ENCODE data around the gene MMP20. TPM values are rescaled to one million over a fixed set of nuclear protein-coding genes. Genes with fewer than 3 reads are reported as not detected.

MMP20 gene
- polyA plus RNA-seq, 1 of the 3 experiments (the other 2 are of a cell fraction): not detected

- no peak overlapping the region for H3K4me3 ChIP-seq (ENCODE audit: low read depth in 2 of 2, low read length in 1 of 2)
- H3F3A ChIP-seq (replicated peaks; ENCODE audit: insufficient read depth): peaks cover 26% of the 10 kb centered on the region
- no peaks in the 10 kb centered on the region for H3K27me3 ChIP-seq (ENCODE audit: insufficient read depth)
- peak overlapping the region in 1 of 2 experiments; percentile 75; a peak in 2 of 4 replicates for H3K27ac ChIP-seq (ENCODE audit: low read depth in 2 of 2, low read length in 1 of 2)
- POLR2A ChIA-PET: no interaction called here
- no peak for DNase-seq
- CTCF ChIA-PET: interaction anchor here (0.7 kb wide), 1 partner anchor 81 kb away, joined by 3 read pairs; no protein-coding TSS in a partner anchor
- WGBS (ENCODE audit: low lambda C conversion rate): 21% methylated on average over 5 of the region's 5 CpGs
- no peaks in the 10 kb centered on the region for H3K79me2 ChIP-seq (ENCODE audit: insufficient read depth)
- peaks cover 0 to 15% of the 10 kb centered on the region in 2 experiments; a peak in 2 of 4 replicates for H3K4me1 ChIP-seq (ENCODE audit: control insufficient read depth in 1 of 2, insufficient read depth in 2 of 2, low read depth in 1 of 2, low read length in 1 of 2)
- H4K20me1 ChIP-seq (ENCODE audit: insufficient read depth): no peaks in the 10 kb centered on the region
- TF ChIP-seq YY1 (IDR thresholded peaks at IDR 0.05; ENCODE audit: low read depth) (no peak), RFX5 (IDR thresholded peaks at IDR 0.05; ENCODE audit: low read length) (no peak), IRF3 (IDR thresholded peaks at IDR 0.05; ENCODE audit: low read depth, low read length) (no peak), NFIC (IDR thresholded peaks at IDR 0.05; ENCODE audit: borderline replicate concordance) (no peak), RXRA (IDR thresholded peaks at IDR 0.05; ENCODE audit: borderline replicate concordance, low read depth) (no peak), FOXJ3 (CRISPR knock-in tag; IDR thresholded peaks at IDR 0.05) (no peak), SMC3 (IDR thresholded peaks at IDR 0.05; ENCODE audit: low read depth, low read length) (no peak), TCF12 (IDR thresholded peaks at IDR 0.05) (no peak)
- no peaks in the 10 kb centered on the region for H3K9me3 ChIP-seq
- no peaks in the 10 kb centered on the region for H3K36me3 ChIP-seq (replicated peaks in 1 of 2; ENCODE audit: control insufficient read depth in 1 of 2, insufficient read depth in 2 of 2, low read length in 1 of 2)
- peak overlapping the region; percentile 20; the same call in 1 of the 2 replicates for H2AFZ ChIP-seq (ENCODE audit: low read depth)
- peak overlapping the region; percentile 28; the same call in 1 of the 2 replicates for H3K9ac ChIP-seq
- H3K4me2 ChIP-seq: peak overlapping the region; percentile 50
- H3K9me2 ChIP-seq: no peaks in the 10 kb centered on the region
Measured at GRCh38 chr11:102603576-102603975, 21.6 kb downstream of the MMP20 start.

- Histone ChIP-seq H3K27ac (ENCODE audit: low read depth in 2 of 2, low read length in 1 of 2) (peak overlapping the region in 1 of 2 experiments; percentile 75; a peak in 2 of 4 replicates), H3K79me2 (ENCODE audit: insufficient read depth) (no peaks in the 10 kb centered on the region), H3K36me3 (replicated peaks in 1 of 2; ENCODE audit: control insufficient read depth in 1 of 2, insufficient read depth in 2 of 2, low read length in 1 of 2) (no peaks in the 10 kb centered on the region), H2AFZ (ENCODE audit: low read depth) (peak overlapping the region; percentile 20; the same call in 1 of the 2 replicates), H3K4me3 (ENCODE audit: low read depth in 2 of 2, low read length in 1 of 2) (no peak overlapping the region), H4K20me1 (ENCODE audit: insufficient read depth) (no peaks in the 10 kb centered on the region), H3K9ac (peak overlapping the region; percentile 28; the same call in 1 of the 2 replicates), H3K4me1 (ENCODE audit: control insufficient read depth in 1 of 2, insufficient read depth in 2 of 2, low read depth in 1 of 2, low read length in 1 of 2) (peaks cover 0 to 16% of the 10 kb centered on the region in 2 experiments; a peak in 2 of 4 replicates), H3K9me3 (no peaks in the 10 kb centered on the region), H3F3A (replicated peaks; ENCODE audit: insufficient read depth) (peaks cover 29% of the 10 kb centered on the region), H3K27me3 (ENCODE audit: insufficient read depth) (no peaks in the 10 kb centered on the region), H3K4me2 (peak overlapping the region; percentile 50), H3K9me2 (no peaks in the 10 kb centered on the region)
- ChIA-PET CTCF (no interaction called here), POLR2A (no interaction called here)
- DNase-seq: no peak
- 11% methylated on average over 5 of the region's 5 CpGs for WGBS (ENCODE audit: low lambda C conversion rate)
- TF ChIP-seq IRF3 (IDR thresholded peaks at IDR 0.05; ENCODE audit: low read depth, low read length) (no peak), CHD2 (IDR thresholded peaks at IDR 0.05; ENCODE audit: low read length, partially characterized antibody) (no peak), REST (IDR thresholded peaks at IDR 0.05; ENCODE audit: low read depth, low read length) (peak; percentile 79; the same call in 1 of the 2 replicates), FOSL2 (IDR thresholded peaks at IDR 0.05; ENCODE audit: borderline replicate concordance, low read depth) (0 out of 2 replicates have a peak, but pooled peaks have one; percentile 52), YY1 (IDR thresholded peaks at IDR 0.05; ENCODE audit: low read depth) (peak; percentile 24; the same call in 1 of the 2 replicates), PBX3 (IDR thresholded peaks at IDR 0.05) (peak; percentile 72), EP300 (IDR thresholded peaks at IDR 0.05; ENCODE audit: borderline replicate concordance in 1 of 2, low read depth in 1 of 2, low read length in 1 of 2) (peak in 1 of 2 experiments; percentile 62; a peak in 1 of 4 replicates), JUND (IDR thresholded peaks at IDR 0.05) (peak; percentile 59), NFIC (IDR thresholded peaks at IDR 0.05; ENCODE audit: borderline replicate concordance) (peak; percentile 37), MAX (IDR thresholded peaks at IDR 0.05; ENCODE audit: low read depth) (0 out of 2 replicates have a peak, but pooled peaks have one; percentile 33), NRF1 (IDR thresholded peaks at IDR 0.05; ENCODE audit: low read depth, low read length) (no peak), TCF12 (IDR thresholded peaks at IDR 0.05) (peak; percentile 78), RFX5 (IDR thresholded peaks at IDR 0.05; ENCODE audit: low read length) (no peak)
Measured at GRCh38 chr11:102603091-102603490, 22.0 kb downstream of the MMP20 start.

Data from SK-N-SH (cell line).